NCI-H1930 (cell line): ENCODE measurements around the gene CACNB4.
"Not testable (repeated sequence)": the region's sequence is repeated elsewhere in the genome, so short reads cannot be mapped to it uniquely, and the experiment has no call there.

ENCODE experiments used
- DNase-seq, 2 experiments: peaks; one replicate each; lab custom pipeline; 2025; lab: John Stamatoyannopoulos, UW

Gene CACNB4

DNA sequence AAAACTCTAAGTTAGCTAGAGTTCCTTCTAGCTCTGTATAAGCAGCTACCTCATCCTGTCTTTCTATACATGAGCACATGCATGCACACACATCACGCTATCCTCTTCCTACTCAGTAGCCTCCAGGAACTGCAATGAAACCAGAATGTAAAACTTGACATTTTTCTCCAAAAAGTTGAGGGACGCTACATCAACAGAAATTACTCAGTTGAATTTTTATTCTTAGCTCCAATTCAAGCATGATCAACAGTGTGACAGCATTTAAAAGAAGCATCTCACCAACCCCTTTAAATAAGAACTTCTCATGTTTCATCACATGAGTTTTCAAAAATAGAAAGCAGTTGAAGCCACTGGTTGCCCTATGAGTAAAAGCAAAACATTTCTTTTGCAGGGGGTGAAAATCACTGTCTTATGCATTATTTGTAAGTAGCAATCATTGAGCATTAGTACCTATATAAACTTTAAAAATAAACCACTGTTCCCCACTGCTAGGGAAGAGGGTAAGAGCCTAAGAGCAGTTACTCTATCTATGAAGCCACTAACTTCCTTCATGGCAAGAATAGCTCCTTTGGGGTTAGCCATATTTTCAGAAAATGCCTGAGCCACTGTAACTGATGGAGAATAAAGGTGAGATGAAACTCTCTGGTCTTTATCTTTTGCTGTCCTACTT lies 192.7 kb downstream of the CACNB4 start:
- no peak for DNase-seq

DNA sequence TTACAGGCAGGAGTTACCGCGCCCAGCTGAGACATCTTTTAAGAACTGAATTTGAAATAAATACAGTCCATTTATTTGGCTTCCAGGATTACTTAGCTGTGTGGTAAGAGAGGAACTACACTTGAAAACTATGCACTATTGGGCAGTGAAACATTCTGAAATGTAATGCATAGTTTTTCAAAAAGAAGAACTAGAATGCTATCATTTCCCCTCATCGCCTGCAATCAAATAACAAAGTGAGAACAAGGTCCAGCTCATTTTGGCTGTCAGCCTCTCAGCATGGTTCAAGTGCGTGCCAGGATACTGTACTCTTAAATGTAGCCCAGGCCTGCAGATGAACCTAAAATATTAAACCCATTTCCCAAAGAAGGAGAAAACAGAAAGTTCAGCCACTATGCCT lies 194.0 kb downstream of the CACNB4 start:
- DNase-seq = no peak

DNA sequence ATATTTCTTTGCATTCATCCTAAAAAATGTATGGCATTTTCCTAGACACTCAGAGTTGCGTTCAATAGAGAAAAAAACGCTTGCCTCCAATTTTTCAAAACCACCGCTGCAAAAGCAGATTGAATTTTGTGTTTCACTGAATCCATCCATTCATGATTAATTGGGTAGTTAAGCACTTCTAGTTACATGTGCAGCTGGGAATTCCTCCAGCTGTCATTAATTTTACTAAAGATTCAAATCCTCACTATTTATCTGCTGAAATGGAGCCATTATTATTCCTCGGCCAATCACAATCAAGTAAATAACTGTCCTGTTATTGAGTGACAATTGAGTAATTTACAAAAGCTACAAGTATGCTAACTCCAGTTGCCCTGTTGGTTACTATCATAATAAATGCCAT lies 194.8 kb downstream of the CACNB4 start:
- DNase-seq = no peak

DNA sequence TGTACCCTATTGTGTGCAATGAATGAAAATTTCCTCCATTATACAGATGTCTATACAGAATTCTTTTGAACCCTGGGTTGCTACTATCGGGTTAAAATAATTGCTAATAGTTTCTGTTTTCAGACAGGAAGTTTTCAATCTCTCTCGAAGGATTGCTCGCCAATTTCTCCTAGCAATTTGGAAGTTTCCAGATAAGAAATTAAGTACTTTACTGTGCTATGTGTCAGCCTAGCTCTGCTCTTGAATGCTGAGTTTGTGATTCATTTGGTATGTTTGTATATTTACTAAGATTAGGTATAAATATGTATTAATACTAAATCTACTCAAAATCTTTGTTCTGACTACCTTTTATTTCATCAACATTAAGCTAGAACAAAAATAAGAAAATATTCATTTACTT lies 196.0 kb downstream of the CACNB4 start:
- DNase-seq = no peak

DNA sequence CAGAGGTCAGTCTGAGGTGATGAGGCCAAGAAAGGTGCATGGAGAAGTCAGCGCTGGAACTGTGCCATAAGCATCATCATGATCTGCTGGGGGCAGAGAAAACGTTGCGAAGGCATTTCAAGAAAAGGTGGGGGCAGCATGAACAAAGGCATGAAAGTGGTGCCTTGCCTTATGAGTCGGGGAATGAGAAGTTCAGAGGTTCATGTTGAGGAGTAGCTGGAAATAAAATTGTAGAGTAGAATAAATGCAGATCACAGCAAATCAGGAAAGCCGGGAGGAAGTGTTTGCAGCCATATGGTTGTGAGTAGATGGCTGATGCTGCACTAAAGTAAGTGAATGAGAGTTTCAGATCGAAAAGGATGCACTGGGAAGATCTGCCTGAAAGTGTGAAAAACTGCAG lies 198.5 kb downstream of the CACNB4 start:
- no peak for DNase-seq

DNA sequence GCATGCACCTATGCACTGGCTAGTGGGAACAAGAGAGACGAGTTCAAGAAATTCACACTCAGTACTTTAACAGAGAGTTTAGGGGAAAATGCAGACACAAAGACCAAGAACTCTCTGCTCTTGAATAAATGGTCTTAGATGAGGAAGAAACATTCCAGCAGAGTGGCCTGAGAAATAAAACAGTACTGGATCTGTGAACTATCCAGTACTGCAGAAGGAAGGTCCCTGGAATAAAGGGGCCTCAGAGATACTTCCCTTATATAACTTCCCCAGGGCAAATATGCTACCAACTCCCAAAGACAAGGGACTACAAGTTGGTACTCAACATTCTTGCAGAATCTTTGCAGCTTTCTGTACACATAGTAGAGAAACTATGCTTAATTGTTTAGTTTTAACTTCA lies 199.7 kb downstream of the CACNB4 start:
- DNase-seq = no peak

DNA sequence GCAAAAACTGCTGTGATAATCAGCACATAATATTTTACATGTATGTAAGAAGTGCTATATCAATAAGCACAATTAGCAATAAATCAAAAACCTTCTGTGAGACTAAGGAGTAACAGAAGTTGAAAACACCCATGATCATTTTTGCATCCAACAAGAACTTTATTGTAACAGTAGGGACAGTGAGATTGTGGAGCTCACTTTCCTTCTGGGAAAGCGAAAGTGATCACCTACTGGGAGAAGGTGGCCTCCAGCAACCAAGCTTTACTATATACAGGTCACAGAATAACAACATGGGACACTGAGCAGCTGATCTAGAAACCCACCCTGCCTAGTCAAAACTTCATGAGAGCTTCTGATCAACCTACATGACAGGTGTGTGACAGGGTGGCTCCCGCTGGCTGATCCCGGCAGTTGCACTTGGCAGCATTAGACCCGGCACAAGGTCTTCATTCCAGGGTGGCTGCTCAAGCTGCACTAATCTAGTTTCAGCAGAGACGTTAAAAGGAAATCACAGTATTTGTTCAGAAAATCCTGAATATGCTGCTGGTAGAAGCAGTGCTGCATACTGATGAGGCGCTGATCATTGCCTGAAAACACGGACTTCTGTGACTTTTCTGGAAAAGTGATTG lies 207.2 kb downstream of the CACNB4 start:
- DNase-seq = no peak

DNA sequence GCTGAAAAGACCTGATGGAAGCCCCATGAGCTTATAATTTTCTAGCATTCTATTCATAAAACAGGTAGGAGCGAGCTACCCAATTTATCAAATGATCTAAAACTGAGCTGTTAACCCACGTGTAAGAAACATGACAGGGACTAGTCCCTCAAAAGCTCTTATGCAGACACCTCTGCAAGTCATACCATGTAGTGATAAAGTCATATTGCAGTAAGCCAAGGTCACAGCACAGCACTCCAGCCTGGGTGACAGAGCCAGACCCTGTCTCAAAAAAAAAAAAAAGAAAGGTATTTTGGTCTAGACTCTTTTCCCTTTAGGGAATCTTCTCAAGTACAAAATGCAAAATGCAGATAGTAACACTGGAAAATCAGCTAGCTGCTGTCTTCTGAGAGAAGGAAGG lies 211.7 kb downstream of the CACNB4 start:
- no peak for DNase-seq

DNA sequence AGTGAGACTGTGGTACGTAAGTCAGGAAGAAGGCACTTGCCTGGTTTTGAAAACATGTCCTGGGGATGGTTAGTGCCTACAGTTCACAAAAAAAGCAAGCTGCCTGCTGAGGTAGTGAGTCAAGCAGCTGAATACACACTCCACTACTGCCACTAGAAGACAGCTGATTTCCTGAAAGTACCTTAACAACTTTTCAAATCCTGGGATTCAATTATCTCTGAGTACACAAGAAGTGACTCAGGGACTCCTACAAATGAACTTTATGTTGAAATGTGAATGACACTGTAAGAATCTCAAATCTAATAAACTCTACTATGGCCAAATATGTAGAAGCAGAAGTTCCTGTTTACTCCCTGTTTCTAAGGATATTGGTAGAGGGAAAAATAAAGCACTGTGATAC lies 212.6 kb downstream of the CACNB4 start:
- no peak for DNase-seq

DNA sequence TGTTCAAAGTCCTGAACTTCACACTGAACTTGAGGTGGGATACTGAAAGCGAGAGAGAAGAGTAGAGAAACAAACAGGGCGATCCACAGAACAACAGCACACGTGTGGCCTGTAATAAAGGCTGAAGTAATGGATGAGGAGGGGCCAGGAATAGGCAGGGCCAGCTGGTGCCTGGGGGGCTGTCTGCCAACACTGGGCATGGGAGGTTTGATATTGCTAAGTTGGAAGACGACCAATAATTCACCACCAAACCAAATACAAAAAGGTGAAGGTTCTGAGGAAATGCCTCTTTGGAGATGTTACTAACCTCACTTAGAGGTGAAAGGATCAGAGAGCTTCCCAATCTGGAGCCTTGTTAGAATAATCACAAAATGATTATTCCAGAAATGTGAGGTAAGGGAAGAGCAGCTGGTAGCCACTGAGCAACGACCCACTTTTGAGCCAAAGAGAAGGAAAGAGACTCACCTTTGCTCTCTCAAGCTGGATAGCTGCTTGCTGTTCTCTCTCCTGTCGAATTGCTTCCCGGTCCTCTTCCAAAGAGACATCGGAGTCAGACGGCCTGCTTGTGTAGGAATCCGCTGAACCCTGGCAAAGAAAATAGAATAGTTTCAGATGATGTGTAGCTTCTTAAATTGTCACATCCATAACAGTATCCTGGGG lies 215.9 kb downstream of the CACNB4 start:
- DNase-seq = no peak

DNA sequence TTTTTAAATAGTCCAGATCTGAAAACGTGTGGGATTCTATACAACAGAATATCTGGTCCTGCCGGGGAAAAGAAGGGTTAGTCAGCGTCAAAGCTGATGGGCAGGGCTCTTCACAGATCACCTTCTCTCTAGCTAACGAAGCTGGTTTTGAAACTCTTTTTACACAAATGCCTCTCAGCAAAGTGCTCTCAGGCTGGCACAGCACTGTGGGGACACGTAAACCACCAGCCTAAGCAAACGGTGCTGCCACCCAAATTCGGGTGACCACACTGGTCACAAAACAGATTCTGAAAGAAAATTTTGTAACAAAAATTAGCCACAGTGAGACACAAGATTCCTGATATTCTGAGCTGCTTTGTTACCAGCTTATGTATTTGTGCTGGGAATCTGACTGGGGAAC lies 217.5 kb downstream of the CACNB4 start:
- no peak for DNase-seq

DNA sequence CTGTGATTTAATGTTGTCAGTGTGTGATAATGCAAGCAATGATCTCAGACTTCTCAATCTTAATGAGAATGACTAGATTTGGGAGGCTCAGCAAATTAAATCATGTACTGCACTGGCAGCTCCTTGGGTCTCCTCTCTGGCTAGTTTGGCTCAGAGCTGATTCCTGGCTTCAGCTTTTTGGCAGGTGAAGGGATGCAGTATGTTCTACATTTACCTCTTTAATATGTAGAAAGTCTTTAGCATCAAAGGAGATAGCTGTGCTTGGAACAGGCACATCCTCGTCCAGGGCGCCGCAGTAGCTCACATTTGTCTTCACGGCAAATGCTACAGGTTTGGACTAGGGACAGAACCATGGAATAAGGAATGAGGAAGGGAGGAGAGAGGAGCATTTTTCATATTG lies 218.3 kb downstream of the CACNB4 start:
- DNase-seq = no peak

DNA sequence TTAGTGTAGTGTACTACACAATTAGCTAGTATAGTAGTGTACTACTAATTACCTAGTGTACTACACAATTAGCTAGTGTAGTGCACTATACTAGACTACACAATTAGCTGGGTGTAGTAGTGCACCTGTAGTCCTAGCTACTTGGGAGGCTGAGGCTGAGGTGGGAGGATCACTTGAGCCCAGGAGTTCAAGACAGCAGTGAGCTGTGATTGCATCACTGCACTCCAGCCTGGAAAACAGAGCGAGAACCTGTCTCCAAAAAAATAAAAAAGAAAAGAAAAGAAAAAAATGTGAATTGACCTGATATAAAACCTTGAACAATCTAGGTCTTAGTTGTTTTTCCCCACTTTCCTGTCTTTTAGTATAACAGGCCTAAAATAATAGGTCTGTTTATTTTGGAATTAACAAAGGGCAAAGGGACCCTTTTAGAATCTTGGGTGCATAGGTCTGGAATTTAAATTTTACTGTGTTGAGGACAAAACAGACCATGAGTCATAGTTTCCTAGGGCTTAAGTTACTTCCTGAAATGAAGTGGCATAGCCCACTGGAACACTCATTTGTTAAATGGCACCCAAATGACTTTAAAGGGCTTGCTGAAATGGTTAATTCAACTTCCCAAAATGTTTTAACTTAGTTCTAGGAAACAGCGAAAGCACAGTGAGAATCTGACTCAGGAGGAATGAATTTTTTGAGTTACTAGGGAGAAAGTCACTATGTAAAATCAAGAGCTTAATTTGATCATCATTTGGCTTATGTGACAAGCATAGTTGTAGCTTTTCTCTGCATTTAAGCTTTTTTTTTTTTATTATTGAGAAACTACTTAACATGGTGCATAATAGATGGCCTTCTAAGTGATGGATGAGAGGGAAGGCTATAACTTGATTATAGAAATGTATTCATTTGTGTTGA lies 219.9 kb downstream of the CACNB4 start:
- DNase-seq = no peak

DNA sequence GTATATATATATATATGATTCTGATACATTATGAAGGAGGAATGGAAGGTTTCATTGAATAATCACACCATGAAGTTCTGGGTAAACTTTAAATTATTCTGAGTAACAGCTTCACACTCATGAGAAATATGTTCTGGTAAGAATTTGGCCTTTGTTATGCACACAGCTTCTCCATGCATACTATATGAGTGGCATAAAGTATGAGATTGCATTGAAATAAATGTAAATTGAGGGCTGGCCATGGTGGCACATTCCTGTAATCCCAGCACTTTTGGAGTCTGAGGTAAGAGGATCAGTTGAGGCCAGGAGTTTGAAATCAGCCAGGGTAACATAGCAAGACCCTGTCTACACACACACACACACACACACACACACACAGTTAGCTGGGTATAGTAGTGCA lies 220.6 kb downstream of the CACNB4 start:
- no peak for DNase-seq

DNA sequence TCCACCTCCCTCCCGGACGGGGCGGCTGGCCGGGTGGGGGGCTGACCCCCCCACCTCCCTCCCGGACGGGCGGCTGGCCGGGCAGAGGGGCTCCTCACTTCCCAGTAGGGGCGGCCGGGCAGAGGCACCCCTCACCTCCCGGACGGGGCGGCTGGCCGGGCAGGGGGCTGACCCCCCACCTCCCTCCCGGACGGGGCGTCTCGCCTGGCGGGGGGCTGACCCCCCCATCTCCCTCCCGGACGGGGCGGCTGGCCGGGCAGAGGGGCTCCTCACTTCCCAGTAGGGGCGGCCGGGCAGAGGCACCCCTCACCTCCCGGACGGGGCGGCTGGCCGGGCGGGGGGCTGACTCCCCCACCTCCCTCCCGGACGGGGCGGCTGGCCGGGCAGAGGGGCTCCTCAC lies 223.2 kb downstream of the CACNB4 start:
- DNase-seq = not testable (repeated sequence)

DNA sequence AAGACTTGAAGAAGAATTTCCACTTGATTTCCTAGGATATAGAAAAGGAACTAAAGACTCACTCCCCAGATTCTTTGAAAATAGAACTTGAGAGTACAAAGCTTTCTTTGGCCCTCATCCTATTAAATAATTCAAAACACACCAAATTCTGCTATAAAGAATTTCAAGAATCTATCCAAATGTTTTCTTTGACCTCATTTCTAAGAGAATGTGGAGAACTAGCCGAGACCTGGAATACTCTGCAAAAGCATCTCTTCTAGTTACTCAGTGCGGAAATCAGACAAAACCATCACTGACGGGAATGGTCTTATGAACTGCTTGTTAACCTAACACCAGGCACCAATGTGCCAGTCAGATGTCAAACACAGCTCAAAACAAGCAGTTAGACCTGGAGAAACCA lies 226.4 kb downstream of the CACNB4 start:
- DNase-seq = no peak

DNA sequence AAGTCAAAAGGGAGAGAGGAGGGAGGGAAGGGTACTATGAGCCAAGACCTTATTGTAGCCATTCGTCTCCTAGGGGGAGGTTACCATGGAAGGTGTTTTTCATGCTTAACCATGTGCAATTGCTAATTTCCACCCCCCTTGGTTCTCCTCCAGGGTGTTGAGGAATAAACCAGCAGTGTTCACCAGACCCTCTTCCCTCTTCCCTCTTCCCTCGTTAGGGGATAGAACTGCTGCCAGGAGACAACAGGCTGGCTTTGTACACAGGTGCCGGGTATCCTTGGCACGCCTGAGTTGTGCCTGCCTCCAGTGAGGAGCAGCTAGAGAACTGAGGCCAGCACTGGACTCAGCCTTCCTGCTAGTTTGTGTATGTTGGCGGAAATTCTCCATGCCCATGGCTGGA lies 229.6 kb downstream of the CACNB4 start:
- DNase-seq = no peak

DNA sequence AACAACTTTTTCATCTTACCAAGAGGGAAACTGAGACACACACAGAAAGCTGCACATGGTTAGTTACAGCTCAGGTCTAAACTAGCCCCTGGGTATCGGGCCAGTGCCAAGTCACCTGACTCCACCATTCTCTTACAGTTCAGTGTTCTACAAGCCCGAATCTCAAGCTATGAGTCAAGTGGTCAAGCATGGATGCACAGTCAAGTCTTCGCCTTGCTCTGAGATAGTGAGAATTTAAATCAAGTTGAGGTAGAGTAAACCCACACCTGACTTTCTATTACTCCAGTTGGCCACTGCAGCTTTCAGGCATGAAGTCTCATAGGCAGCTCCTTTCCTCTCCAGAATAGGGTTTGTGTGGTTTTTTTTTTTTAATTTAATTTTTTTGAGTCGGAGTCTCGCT lies 236.1 kb downstream of the CACNB4 start:
- no peak for DNase-seq

DNA sequence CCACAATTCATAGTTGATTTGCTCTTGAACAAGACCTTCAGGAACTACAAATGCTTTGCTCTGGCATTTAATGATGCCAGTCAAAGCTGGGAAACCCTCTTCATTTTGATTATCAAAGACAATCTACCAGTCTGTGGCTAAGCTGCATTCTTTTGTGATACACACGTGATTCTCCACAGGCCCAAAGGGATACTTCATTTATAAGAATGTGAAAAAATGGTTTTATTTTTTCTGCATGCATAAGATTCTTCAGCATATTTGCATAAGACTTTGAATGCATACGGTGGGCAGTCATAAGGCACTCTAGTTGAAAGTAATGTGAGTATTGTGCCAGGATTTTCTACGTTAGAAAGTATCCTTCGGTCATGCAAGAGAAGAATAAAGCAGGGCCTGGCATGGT lies 237.7 kb downstream of the CACNB4 start:
- no peak for DNase-seq

DNA sequence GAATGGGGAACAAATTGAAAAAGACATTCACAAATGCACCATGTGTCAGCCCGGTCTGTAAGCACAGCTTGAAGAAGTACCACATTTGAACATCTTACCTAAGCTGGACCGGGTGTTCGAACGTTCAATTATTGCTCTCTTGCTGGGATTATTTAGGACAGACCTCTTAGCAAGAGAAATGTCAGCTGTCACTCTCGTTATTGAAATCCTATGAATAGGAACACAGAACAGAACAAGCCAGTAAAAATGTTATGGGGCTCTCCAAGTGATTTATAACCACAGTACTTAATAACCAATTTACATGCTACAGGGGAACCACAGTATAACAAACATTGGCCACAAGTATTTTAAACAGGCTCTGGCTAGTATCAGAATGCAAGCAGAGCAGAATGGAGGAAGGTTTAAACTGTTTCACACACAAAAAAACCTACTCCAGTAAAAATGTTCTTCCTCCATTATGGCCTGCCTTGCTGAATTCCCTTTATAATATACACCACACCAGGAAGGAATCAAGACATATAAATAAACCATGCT lies 238.2 kb downstream of the CACNB4 start:
- no peak for DNase-seq

DNA sequence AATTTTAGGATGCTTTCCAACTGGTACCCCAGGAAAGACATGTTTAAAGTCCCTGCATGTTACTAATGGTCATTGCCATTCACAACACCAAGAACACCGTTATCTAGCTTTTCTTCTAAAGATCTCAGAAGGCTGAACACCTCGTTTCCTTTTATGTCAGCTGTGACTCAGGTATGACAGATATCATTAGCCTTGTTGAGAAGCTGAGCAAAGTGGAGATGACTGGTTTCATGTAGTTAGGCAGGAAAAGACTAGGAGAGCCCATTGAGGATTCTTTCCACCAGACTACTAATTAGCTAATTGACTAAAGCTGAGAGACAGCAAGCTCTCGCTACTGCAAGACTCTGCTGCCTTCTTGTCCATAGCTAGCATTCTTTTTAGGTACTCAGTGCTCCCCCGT lies 238.6 kb downstream of the CACNB4 start:
- DNase-seq = no peak

DNA sequence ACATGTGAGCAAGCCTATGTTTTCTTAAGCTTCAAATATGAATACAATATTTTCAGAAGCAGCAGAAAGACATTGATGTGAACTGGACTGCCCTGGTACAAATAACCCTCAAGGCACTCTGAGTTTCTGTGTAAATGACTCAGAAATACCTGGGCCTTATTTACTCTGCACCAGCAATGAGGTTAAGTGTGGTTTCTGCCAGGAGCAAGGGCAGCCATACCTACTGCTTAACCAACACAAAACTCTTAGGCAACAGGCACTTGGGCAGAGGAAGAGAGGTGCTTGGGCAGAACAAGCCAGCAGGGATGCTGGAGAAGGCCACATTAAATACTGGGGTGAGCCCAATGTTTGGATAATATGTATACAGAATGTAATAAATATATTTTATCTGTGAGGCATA lies 241.2 kb downstream of the CACNB4 start:
- no peak for DNase-seq
